GM12878 (cell line): ENCODE measurements around the gene MICALL2. TPM values are rescaled to one million over a fixed set of nuclear protein-coding genes. Genes with fewer than 3 reads are reported as not detected.

Experiments used
- ATAC-seq: fragments of 200-7000 bp; cut with Tn5 transposase; 3 replicates; pipeline ENCODE4 v1.9.1; 2020; ENCODE audit warnings: mild to moderate bottlenecking, moderate library complexity
- BruUV-seq: library from RNA; stranded (reverse); fragments of 400-500 nt; replicated peaks from 2 replicates; lab custom pipeline; 2021; lab: Mats Ljungman, UMichigan
- CTCF ChIA-PET: fragments of 300-600 bp; sonication (Branson Sonifier 250); formaldehyde crosslinking; extraction: SDS; loops from one replicate; lab custom pipeline; 2021; ENCODE audit warnings: inconsistent platforms; lab: Yijun Ruan, JAX
- POLR2A ChIA-PET: fragments of 350-600 bp; formaldehyde crosslinking; extraction: SDS; loops from one replicate; lab custom pipeline; 2021; ENCODE audit warnings: inconsistent platforms; lab: Charles Lee
- RAD21 ChIA-PET: fragments of 300-600 bp; sonication (Branson Sonifier 250); formaldehyde crosslinking; loops from one replicate; lab custom pipeline; 2023; ENCODE audit warnings: antibody characterized with exemption; ENCODE audit not compliant: unreplicated experiment; lab: Charles Lee
- SMC1A ChIA-PET: fragments of 300-600 bp; sonication (Branson Sonifier 250); formaldehyde crosslinking; loops from one replicate; lab custom pipeline; 2023; ENCODE audit not compliant: unreplicated experiment, uncharacterized antibody; lab: Charles Lee
- DNase-seq: peaks from one replicate; pipeline ENCODE4 v3.0.0-alpha.2; 2011; ENCODE audit warnings: low read depth, low spot score
- FAIRE-seq: peaks from 3 replicates; lab custom pipeline; 2011; peaks lifted over from hg19 to GRCh38; lab: Jason Lieb, UNC
- H2AFZ ChIP-seq: 2 replicates; pipeline ENCODE4 v1.6.0; 2011; ENCODE audit warnings: low read depth, low read length, control low read depth; ENCODE audit not compliant: control insufficient read depth
- H3K27ac ChIP-seq: 2 replicates; pipeline ENCODE4 v1.5.1; 2011; ENCODE audit warnings: control low read depth; ENCODE audit not compliant: control insufficient read depth, insufficient read depth
- H3K27me3 ChIP-seq, 2 experiments: replicated peaks in 1 of 2; 2 replicates each; pipeline versions ENCODE4 v1.6.0 to v1.6.1; 2011; ENCODE audit warnings: low read length in 1 of 2; ENCODE audit not compliant: control insufficient read depth in 2 of 2, insufficient read depth in 2 of 2
- H3K36me3 ChIP-seq, 2 experiments: 2 replicates each; pipeline ENCODE4 v1.5.1; 2011; ENCODE audit warnings: low read length in 1 of 2; ENCODE audit not compliant: control insufficient read depth in 2 of 2, insufficient read depth in 2 of 2
- H3K4me1 ChIP-seq: 2 replicates; pipeline ENCODE4 v1.6.1; 2011; ENCODE audit warnings: mild to moderate bottlenecking, low read length, moderate library complexity, mixed read lengths; ENCODE audit not compliant: control insufficient read depth, insufficient read depth
- H3K4me2 ChIP-seq: 2 replicates; pipeline ENCODE4 v1.6.0; 2011; ENCODE audit warnings: control low read depth; ENCODE audit not compliant: control insufficient read depth, insufficient read depth
- H3K4me3 ChIP-seq: fragments of 200-600 bp; sonication (generic); 2 replicates; pipeline ENCODE4 v1.5.1; 2016
- H3K79me2 ChIP-seq: 2 replicates; pipeline ENCODE4 v1.6.0; 2011; ENCODE audit warnings: low read length; ENCODE audit not compliant: control insufficient read depth, insufficient read depth
- H3K9ac ChIP-seq: 2 replicates; pipeline ENCODE4 v1.8.0; 2011; ENCODE audit warnings: low read length, control low read depth, mixed read lengths; ENCODE audit not compliant: control insufficient read depth, insufficient read depth
- H3K9me3 ChIP-seq: replicated peaks from 3 replicates; pipeline ENCODE4 v1.5.1; 2011; ENCODE audit warnings: mild to moderate bottlenecking, low read length; ENCODE audit not compliant: control insufficient read depth, insufficient read depth
- H4K20me1 ChIP-seq: 2 replicates; pipeline ENCODE4 v1.6.0; 2011; ENCODE audit not compliant: control insufficient read depth, insufficient read depth
- BACH1 ChIP-seq: fragments of 450-650 bp; IDR thresholded peaks from 2 replicates; pipeline ENCODE4 v1.6.1; 2017; ENCODE audit warnings: mild to moderate bottlenecking, borderline replicate concordance
- CBX3 ChIP-seq: fragments of 200-600 bp; sonication (generic); IDR thresholded peaks from 2 replicates; pipeline ENCODE4 v1.6.1; 2016; ENCODE audit warnings: low read depth, borderline replicate concordance
- IKZF2 ChIP-seq, 2 experiments: fragments of 450-650 bp; IDR thresholded peaks; 2 replicates each; pipeline ENCODE4 v1.6.1; 2017; ENCODE audit warnings: mild to moderate bottlenecking in 2 of 2, moderate library complexity in 2 of 2
- KDM1A ChIP-seq: fragments of 200-600 bp; sonication (generic); IDR thresholded peaks from 2 replicates; pipeline ENCODE4 v1.6.1; 2016; ENCODE audit warnings: borderline replicate concordance
- LARP7 ChIP-seq: fragments of 450-650 bp; IDR thresholded peaks from 2 replicates; pipeline ENCODE4 v1.6.1; 2017; ENCODE audit warnings: mild to moderate bottlenecking
- MEF2A ChIP-seq: IDR thresholded peaks from 2 replicates; pipeline ENCODE4 v1.6.1; 2011; ENCODE audit warnings: low read depth, mild to moderate bottlenecking, low read length, moderate library complexity; ENCODE audit not compliant: insufficient read depth
- MXI1 ChIP-seq: fragments of 150-350 bp; IDR thresholded peaks from 2 replicates; pipeline ENCODE4 v1.6.1; 2011; ENCODE audit warnings: low read depth, mild to moderate bottlenecking, inconsistent platforms, low read length, improper control_type of control experiment
- POLR2AphosphoS2 ChIP-seq: IDR thresholded peaks from 2 replicates; pipeline ENCODE4 v1.6.1; 2011; ENCODE audit warnings: low read depth, mild to moderate bottlenecking, low read length, improper control_type of control experiment, moderate library complexity
- RELB ChIP-seq: fragments of 450-650 bp; IDR thresholded peaks from 2 replicates; pipeline ENCODE4 v1.6.1; 2017; ENCODE audit warnings: low read depth, mild to moderate bottlenecking, moderate library complexity
- ZBED1 ChIP-seq: IDR thresholded peaks from 2 replicates; pipeline ENCODE4 v1.6.1; 2016; ENCODE audit warnings: borderline replicate concordance
- WGBS: methylation state at CpG from one replicate; pipeline ENCODE4 v1.1.6; 2016; ENCODE audit warnings: low lambda C conversion rate; ENCODE audit not compliant: insufficient replicate concordance, insufficient coverage; ENCODE audit errors: missing lambda C conversion rate; 5-methylcytosine and 5-hydroxymethylcytosine counted together
- in situ Hi-C: fragments of 300-500 bp; cut with MboI; formaldehyde crosslinking; loops from 9 replicates; pipeline ENCODE4 v1.14.3; 2018; ENCODE audit warnings: mixed read lengths
- intact Hi-C: fragments of 100-400 bp; cut with micrococcal nuclease; formaldehyde crosslinking; loops from one replicate; pipeline ENCODE4 v1.14.2; 2022; ENCODE audit not compliant: unreplicated experiment
- polyA plus RNA-seq, 11 experiments: library from polyadenylated mRNA; depleted of rRNA in 4 of 11; unstranded in 6 of 11; stranded (reverse) in 5 of 11; fragments of >200 nt; fragmentation: Nextera tagmentation in 4 of 11; fragmentation: Illumina TruSeq in 1 of 11; extraction: Ambion mirVana in 4 of 11; extraction: Trizol in 1 of 11; gene quantifications; 1 replicate in 1 of 11; 2 replicates in 10 of 11; pipeline versions ENCODE4 v1.2.1 to v1.2.3, GENCODE V29; 2011 to 2016; ENCODE audit warnings: inconsistent platforms in 2 of 11, missing spikeins in 2 of 11, low read depth in 1 of 11
- total RNA-seq, 4 experiments: library from RNA; depleted of rRNA in 3 of 4; stranded (reverse); fragments of >200 nt in 3 of 4; fragmentation: Illumina TruSeq in 1 of 4; extraction: Trizol in 1 of 4; gene quantifications; 2 replicates each; pipeline versions ENCODE4 v1.2.1 to v1.2.3, GENCODE V29; 2013 to 2021
- TF ChIP-seq, protein P1 (sequence below): IDR thresholded peaks from 2 replicates; pipeline ENCODE4 v1.6.1; 2012; ENCODE audit warnings: low read depth, low read length, improper control_type of control experiment
- TF ChIP-seq, protein P2 (sequence below): IDR thresholded peaks from 2 replicates; pipeline ENCODE4 v1.6.1; 2011; ENCODE audit warnings: low read depth, low read length, improper control_type of control experiment, borderline replicate concordance

MICALL2 gene
- total and polyA plus RNA-seq, 10 of the 15 experiments (the other 5 are each of a cell fraction or from before 2014, with no cell fraction given), result 0.04 to 1.7 (median 0.83) TPM; not detected in 3

DNA sequence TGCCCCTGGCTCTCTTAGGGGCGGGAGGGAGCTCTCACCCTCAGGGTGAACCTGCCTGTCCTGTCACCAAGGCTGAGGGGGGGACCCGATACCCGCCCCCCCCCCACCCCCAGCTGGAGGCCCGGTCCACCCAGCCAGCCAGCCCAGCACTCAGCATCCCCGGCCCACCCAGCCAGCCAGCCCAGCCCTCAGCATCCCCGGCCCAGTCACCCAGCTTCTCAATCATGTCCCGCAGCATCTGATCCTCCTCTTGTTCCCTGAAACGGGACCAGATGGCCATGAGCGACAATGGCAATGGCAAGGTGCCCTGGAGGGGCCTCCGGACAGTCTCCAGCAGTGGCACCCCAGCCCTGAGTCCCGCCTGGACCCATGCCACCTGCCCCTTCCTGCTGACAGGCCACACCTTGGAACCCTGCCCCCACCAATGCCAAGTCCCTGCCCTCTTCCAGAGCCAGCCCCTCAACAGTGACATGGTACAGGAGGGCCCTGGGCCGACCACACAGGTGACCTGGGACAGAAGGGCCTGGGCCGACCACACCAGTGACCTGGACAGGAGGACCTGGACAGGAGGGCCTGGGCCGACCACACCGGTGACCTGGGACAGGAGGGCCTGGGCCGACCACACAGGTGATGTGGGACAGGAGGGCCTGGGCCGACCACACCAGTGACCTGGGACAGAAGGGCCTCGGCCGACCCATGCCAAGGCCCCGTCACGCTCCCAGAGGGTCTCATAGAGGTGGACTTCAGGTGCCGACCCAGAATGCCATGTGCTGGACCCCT lies 24.2 kb downstream of the MICALL2 start:
- Histone ChIP-seq H3K4me2 (no peak overlapping the region), H3K36me3 (no peaks in the 10 kb centered on the region), H3K9me3 (no peaks in the 10 kb centered on the region)
- ChIA-PET CTCF (interaction anchor here (1.0 kb wide), 1 partner anchor 39 kb away, joined by 3 read pairs; no protein-coding TSS in a partner anchor), RAD21 (interaction anchor here (0.7 kb wide), 1 partner anchor 33 kb away, joined by 3 read pairs; no protein-coding TSS in a partner anchor)
- no peak for FAIRE-seq
- TF ChIP-seq KDM1A, result no peak
- TF ChIP-seq, all 136 proteins: peak for 0
- Histone ChIP-seq H2AFZ (no peak overlapping the region), H3K9ac (no peak overlapping the region), H3K4me1 (no peaks in the 10 kb centered on the region), H4K20me1 (no peaks in the 10 kb centered on the region), H3K27ac (no peak overlapping the region), H3K4me3 (no peak overlapping the region), H3K79me2 (no peaks in the 10 kb centered on the region), H3K27me3 (no peaks in the 10 kb centered on the region; a peak in 1 of 4 replicates)
- BruUV-seq, result no TSS peak
- SMC1A ChIA-PET, result no interaction called here
- POLR2A ChIA-PET, result no interaction called here
- DNase-seq, result no peak
- 33% methylated on average over 18 of the region's 22 CpGs for WGBS
- intact Hi-C loops, result no loop called here
- no peak for ATAC-seq
- in situ Hi-C loops, result loop anchor here (5.0 kb wide), 1 partner anchor 208 kb away; no protein-coding TSS in a partner anchor

DNA sequence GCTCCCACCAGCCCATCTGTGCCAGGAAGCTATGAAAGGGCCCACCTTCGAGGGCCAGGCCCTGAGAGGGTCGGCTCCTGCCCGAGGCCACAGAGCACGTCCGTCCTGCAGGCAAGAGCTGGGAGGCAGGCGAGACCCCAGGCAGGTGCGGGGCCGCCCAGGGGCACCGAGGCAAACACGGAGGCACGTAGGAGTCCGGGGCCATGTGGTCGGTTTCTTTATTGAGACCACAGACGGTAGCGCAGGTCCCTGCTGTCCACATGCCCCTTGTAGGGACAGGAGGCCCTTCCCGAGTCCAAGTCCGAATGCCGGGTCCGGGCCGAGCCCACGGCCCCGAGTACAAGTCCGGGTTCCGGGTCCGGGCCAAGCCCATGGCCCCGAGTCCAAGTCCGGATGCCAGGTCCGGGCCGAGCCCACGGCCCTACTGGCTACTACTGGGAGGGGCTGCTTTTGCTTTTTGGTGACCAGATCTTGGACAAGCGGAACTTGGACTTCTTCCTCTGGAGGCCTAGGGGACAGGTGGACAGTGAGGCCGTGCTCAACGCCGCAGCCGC lies 25.0 kb downstream of the MICALL2 start:
- H3K9ac ChIP-seq, result no peak overlapping the region
- CTCF ChIA-PET, result interaction anchor here (0.8 to 1.0 kb wide), 2 partner anchors 40 to 215 kb away, joined by 3 read pairs; no protein-coding TSS in a partner anchor
- TF ChIP-seq MXI1, result no peak
- TF ChIP-seq CBX3, result no peak
- no peak for TF ChIP-seq MEF2A
- TF ChIP-seq BACH1, result no peak
- TF ChIP-seq, protein P1, sequence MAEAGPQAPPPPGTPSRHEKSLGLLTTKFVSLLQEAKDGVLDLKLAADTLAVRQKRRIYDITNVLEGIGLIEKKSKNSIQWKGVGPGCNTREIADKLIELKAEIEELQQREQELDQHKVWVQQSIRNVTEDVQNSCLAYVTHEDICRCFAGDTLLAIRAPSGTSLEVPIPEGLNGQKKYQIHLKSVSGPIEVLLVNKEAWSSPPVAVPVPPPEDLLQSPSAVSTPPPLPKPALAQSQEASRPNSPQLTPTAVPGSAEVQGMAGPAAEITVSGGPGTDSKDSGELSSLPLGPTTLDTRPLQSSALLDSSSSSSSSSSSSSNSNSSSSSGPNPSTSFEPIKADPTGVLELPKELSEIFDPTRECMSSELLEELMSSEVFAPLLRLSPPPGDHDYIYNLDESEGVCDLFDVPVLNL, result no peak
- no peak for TF ChIP-seq POLR2AphosphoS2
- TF ChIP-seq ZBED1, result no peak
- TF ChIP-seq, protein P2, sequence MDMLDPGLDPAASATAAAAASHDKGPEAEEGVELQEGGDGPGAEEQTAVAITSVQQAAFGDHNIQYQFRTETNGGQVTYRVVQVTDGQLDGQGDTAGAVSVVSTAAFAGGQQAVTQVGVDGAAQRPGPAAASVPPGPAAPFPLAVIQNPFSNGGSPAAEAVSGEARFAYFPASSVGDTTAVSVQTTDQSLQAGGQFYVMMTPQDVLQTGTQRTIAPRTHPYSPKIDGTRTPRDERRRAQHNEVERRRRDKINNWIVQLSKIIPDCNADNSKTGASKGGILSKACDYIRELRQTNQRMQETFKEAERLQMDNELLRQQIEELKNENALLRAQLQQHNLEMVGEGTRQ, result no peak
- no peak for TF ChIP-seq RELB
- no peak for TF ChIP-seq IKZF2 (IDR thresholded peaks at IDR 0.05)
- no peak for TF ChIP-seq LARP7

More for the DNA sequence above, 25.0 kb downstream of the MICALL2 start:
- WGBS, result 67% methylated on average over 33 of the region's 35 CpGs
- ATAC-seq (no peak), DNase-seq (no peak), FAIRE-seq (no peak)
- no peak overlapping the region for H3K27ac ChIP-seq
- H2AFZ ChIP-seq, result no peak overlapping the region
- BruUV-seq, result no TSS peak
- RAD21 ChIA-PET, result no interaction called here
- H3K4me1 ChIP-seq, result no peaks in the 10 kb centered on the region
- SMC1A ChIA-PET, result interaction anchor here (0.9 kb wide), 1 partner anchor 16 kb away, joined by 3 read pairs; no protein-coding TSS in a partner anchor
- POLR2A ChIA-PET, result no interaction called here
- no peaks in the 10 kb centered on the region for H3K79me2 ChIP-seq
- intact Hi-C loops, result no loop called here
- no peaks in the 10 kb centered on the region; a peak in 1 of 4 replicates for H3K27me3 ChIP-seq
- no peaks in the 10 kb centered on the region for H3K9me3 ChIP-seq
- in situ Hi-C loops, result loop anchor here (5.0 kb wide), 1 partner anchor 207 kb away; no protein-coding TSS in a partner anchor
- H4K20me1 ChIP-seq, result no peaks in the 10 kb centered on the region
- H3K4me3 ChIP-seq, result no peak overlapping the region
- no peak overlapping the region for H3K4me2 ChIP-seq
- no peaks in the 10 kb centered on the region for H3K36me3 ChIP-seq
